Activated naive CD8-positive, alpha-beta T cell treated with anti-CD3 and anti-CD28 coated beads, Interleukin-2, amount 50 U/mL, for 24 hours (primary cell): ENCODE measurements around the gene CXXC1.

Experiments used
- ATAC-seq: fragments of 150-1000 bp; cut with Tn5 transposase; one replicate; pipeline ENCODE4 v1.10.0; 2021
- DNase-seq: peaks from one replicate; pipeline ENCODE4 v3.0.0; 2021
- H3K27ac Mint-ChIP-seq: one replicate; pipeline ENCODE4 v1.8.0; 2021; ENCODE audit warnings: mild to moderate bottlenecking, mixed read lengths
- H3K27me3 Mint-ChIP-seq: one replicate; pipeline ENCODE4 v1.8.0; 2021; ENCODE audit warnings: mixed read lengths
- H3K36me3 Mint-ChIP-seq: one replicate; pipeline ENCODE4 v1.8.0; 2021; ENCODE audit warnings: low read depth, mixed read lengths
- H3K4me1 Mint-ChIP-seq: one replicate; pipeline ENCODE4 v1.8.0; 2021; ENCODE audit warnings: mixed read lengths
- H3K4me3 Mint-ChIP-seq: one replicate; pipeline ENCODE4 v1.8.0; 2021; ENCODE audit warnings: mild to moderate bottlenecking, moderate library complexity, mixed read lengths
- H3K9me3 Mint-ChIP-seq: one replicate; pipeline ENCODE4 v1.8.0; 2021; ENCODE audit warnings: mixed read lengths

Gene CXXC1

DNA sequence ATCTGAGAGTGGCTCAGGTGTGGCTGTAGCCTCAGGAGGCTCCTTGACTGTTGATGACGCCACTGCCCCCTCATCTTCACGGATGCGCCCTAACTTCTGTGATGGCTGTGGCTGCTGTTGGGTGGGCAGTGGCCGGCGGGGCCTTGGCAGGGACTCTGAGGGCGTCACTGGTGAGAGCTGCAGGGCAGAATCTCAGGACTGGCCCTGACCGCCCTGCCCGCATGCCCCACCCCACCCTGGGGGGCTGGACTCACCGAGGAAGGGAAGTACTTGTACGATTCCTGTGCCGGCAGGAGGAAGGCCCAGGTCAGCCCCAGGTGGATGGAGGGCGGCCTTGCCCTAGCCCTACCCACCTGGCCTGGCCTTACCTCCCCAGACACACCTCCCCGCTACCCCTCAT is 2.4 kb downstream of the CXXC1 start:
- ATAC-seq (no peak), DNase-seq (no peak)
- peaks cover 50% of the 10 kb centered on the region for H3K36me3 Mint-ChIP-seq
- H3K9me3 Mint-ChIP-seq, result no peaks in the 10 kb centered on the region
- no peak overlapping the region for H3K27ac Mint-ChIP-seq
- H3K4me1 Mint-ChIP-seq, result peaks cover 41% of the 10 kb centered on the region
- H3K27me3 Mint-ChIP-seq, result no peaks in the 10 kb centered on the region
- no peak overlapping the region for H3K4me3 Mint-ChIP-seq

DNA sequence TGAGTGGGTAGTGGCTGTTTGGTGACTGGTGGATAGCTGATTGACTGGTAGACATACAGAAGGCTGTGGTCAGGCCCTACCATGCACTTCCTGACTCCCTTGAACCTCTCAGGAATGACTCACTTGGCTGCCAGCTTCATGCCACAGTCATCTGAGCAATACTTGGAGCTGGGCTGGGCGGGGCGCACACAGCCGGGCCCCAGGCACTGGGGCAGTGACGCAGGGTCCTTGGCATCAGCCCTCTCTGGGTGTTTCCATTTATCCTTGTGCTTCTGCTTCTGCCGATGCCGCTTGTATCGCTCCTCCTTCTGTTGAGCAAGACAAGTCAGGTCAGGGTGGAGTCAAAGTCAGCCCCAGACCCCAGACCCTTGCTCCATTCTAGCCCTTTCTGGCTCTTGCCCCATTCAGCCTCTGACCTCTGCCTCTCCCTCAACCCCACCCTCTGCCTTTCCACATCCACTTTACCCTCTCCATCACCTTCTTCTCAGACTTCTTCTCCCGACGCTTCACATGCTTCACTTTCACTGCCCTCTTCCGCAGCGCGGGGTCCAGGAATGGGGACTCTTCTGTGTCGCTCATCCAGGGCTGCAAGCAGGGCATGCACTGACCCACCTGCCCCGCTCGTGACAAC is 3.1 kb downstream of the CXXC1 start:
- H3K27me3 Mint-ChIP-seq, result no peaks in the 10 kb centered on the region
- DNase-seq (no peak), ATAC-seq (no peak)
- peaks cover 50% of the 10 kb centered on the region for H3K36me3 Mint-ChIP-seq
- H3K27ac Mint-ChIP-seq, result peak overlapping the region; percentile 41
- peaks cover 46% of the 10 kb centered on the region for H3K4me1 Mint-ChIP-seq
- no peak overlapping the region for H3K4me3 Mint-ChIP-seq
- H3K9me3 Mint-ChIP-seq, result no peaks in the 10 kb centered on the region

DNA sequence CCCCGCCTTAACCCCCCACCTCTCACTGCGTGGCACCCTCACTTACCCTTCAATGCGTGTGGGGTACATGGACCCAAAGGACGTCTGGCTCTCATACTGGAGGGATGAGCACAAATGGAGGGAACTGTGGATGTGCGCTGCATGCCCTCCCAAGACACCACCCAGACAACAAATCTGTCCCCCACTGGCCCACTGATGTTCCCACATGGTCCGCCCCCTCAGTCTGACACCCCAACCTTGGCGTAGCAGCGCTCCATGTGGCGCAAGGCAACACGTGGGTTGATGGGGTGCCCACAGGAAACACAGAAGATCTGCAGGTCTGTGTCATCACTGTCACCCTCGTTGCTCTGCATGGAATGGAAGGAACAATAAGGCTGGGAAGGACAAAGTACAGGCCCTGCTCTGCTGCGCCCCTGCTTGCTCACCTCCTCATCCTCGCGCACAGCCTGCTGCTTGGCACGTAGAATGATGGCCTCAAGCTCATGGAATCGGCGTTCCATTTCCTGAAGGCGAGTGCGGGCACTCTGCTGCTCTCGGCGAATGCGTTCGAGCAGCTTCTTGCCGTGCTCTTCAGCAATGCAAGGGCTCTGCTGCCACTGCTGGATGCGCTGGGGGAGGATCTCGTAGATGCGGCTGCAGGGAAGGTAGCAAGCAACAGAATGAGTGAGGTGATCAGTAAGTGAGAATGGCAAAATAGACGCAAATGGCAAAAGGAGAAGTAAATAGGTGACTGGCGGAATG is 3.9 kb downstream of the CXXC1 start:
- Mint-ChIP-seq H3K27ac (peak overlapping the region; percentile 41), H3K9me3 (no peaks in the 10 kb centered on the region), H3K4me1 (peaks cover 51% of the 10 kb centered on the region), H3K27me3 (no peaks in the 10 kb centered on the region), H3K36me3 (peaks cover 57% of the 10 kb centered on the region), H3K4me3 (no peak overlapping the region)
- DNase-seq, result no peak
- ATAC-seq, result no peak

DNA sequence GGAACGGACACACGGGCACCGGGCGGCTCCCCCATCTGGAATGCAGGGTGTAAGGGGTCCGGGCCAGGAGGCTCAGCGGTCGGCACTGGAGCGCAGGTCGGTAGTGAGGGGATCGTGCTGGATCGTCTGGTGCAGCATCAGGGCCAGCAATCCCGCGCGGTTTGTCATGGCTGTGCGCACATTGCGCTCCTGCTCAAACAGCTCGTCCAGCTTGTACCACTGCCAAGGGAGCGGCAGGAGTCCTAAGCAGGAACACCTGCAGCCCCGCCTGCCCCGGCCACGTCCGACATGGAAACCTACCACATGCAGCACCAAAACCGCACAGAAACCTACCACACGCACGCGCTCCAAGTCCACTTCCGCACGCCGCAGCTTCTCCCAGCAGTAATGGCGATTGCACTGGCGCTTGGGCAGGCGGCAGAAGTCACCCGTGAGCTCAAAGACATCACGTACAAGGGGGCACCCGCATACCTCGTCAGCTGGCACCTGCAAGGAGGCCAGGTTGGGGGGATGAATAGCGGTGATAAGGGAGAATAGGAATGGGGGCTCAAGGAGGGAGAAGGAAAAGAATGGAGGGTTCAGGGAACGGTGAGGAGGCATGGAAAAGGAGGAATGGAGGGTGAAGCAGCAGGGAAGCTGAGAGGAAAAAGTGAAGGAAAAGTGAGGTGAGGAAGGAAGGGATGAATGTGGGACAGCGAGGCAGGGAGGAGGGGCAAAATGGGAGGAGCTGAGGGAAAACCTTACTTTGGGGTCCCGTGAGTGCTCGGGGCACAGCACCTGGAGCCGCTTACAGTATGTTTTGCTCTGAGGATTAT is 4.8 kb downstream of the CXXC1 start:
- H3K27me3 Mint-ChIP-seq, result no peaks in the 10 kb centered on the region
- DNase-seq (no peak), ATAC-seq (no peak)
- H3K4me3 Mint-ChIP-seq, result peak overlapping the region; percentile 21
- peaks cover 56% of the 10 kb centered on the region for H3K4me1 Mint-ChIP-seq
- H3K27ac Mint-ChIP-seq, result peak overlapping the region; percentile 35
- peaks cover 58% of the 10 kb centered on the region for H3K36me3 Mint-ChIP-seq
- no peaks in the 10 kb centered on the region for H3K9me3 Mint-ChIP-seq

DNA sequence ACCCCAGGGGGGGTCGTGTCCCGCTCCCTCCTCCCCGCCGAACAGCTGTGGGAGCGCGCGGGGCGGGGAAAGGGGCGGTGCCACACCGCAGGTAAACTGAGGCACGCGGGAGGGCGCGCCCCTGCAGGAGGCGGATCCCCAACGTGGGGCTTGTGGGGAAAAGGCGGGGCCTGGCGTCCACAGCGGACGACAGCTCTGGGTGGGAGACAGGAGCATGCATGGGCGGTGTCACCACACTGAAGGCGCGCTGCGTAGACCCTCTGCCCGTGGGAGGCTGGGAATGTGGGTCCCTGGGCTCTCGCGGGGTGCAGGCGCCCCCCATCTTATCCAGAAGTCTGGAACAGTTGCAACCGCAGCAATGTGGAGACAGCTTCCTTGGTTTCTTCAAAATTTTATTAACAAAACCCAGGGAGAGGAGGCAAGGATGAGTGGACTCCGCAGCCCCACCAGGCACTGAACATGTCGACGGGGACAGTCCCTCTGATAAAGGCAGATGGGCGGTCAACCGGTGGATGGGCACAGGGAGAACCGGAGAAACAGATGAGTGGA is 5.4 kb downstream of the CXXC1 start:
- no peaks in the 10 kb centered on the region for H3K27me3 Mint-ChIP-seq
- H3K9me3 Mint-ChIP-seq, result no peaks in the 10 kb centered on the region
- H3K36me3 Mint-ChIP-seq, result peaks cover 55% of the 10 kb centered on the region
- DNase-seq (no peak), ATAC-seq (no peak)
- H3K4me1 Mint-ChIP-seq, result peaks cover 52% of the 10 kb centered on the region
- H3K27ac Mint-ChIP-seq, result peak overlapping the region; percentile 95
- H3K4me3 Mint-ChIP-seq, result peak overlapping the region; percentile 98

DNA sequence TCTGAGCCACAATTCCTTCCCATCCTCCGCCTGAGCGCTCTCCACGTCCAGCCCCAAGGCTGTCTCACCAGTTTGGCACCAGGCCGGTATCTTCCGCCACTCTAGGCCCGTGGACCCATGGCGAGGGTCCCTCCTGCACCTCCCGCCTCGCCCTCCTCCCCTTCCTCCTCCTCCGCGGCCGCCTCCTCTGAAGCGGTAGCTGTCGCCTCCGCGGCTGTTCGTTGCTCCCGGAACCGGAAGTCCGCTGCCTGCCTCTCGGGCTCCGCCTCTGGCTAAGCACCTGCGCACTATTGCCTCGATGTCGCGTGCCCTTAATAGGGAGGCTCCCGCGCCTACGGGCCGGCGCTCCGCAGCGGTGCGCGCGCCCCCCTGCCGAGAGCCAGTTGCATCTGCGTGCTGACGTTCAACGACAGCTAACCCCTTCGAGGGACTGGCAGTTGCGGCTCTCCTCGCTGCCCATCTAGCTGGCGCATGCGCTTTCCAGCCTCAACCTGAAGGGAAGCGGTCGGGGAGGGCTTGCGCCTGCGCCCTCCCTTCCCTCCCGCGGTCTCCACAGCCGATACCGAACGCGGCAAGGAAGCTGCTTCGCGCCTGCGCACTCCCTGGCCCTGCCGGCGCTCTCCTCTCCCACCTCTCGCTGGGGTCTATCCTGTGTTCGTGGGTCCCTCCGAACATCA is 6.1 kb downstream of the CXXC1 start, which contains the start of gene MBD1:
Gene MBD1 (minus strand): TSS at position 229 of the 677 bp plus-strand sequence. CDS start 1,531 bp downstream, outside the sequence.
- H3K27me3 Mint-ChIP-seq, result no peaks in the 10 kb centered on the region
- peak within 1 kb of the TSS; percentile 98 for H3K4me3 Mint-ChIP-seq
- peak; percentile 91 for ATAC-seq
- H3K27ac Mint-ChIP-seq, result peak within 1 kb of the TSS; percentile 95
- H3K9me3 Mint-ChIP-seq, result no peaks in the 10 kb centered on the region
- H3K36me3 Mint-ChIP-seq, result peaks cover 59% of the 10 kb centered on the region
- peak; percentile 93 for DNase-seq
- H3K4me1 Mint-ChIP-seq, result peaks cover 46% of the 10 kb centered on the region

DNA sequence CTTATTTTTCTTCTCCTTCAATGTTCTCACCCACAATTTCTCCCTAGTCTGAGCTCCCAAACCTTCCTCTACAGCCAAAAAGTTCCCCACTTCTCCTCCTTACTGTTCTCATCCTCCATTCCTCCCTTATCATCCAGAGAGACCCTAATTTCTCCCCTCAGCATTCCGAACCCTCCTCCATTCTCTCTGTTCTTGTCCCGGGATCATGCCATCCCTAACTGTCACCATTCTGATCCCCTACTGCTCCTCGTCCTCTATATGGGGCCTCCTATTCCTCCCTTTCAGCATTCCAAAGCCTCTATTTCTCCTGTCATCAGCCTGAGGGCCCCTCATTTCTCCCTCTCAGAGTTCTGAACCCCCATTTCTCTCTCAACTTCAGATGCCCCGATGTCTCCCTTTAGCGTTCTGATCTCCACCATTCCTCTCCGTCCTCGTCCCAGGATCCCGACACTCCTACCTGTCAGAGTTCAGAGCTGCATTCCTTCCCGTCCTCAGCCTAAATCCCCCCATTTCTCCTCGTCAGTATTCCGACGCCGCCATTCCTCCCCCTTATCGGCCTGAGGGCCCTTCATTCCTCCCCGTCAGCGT is 6.7 kb downstream of the CXXC1 start:
- Mint-ChIP-seq H3K36me3 (peaks cover 61% of the 10 kb centered on the region), H3K4me1 (peaks cover 42% of the 10 kb centered on the region), H3K27ac (peak overlapping the region; percentile 95)

DNA sequence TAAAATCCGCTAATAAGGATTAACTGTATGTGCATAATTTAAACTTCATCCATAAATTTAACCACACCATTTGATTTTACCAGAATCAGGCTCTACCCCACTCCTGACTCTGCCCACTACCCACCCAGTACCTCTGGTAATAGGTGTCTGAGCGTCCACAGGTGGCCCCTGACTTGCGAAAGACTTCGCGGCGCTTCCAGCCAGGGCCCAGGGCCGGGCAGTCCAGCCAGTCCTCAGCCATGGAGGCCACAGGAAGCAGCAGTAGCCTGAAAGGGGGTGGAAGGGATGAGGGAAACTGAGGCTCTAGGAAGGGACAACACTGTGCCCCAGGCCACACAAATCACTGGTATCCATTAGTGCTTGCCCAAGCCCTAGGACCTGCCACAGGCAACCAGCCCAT is 7.7 kb downstream of the CXXC1 start:
- Mint-ChIP-seq H3K4me3 (peak overlapping the region; percentile 98), H3K36me3 (peaks cover 61% of the 10 kb centered on the region), H3K27ac (peak overlapping the region; percentile 95), H3K27me3 (no peaks in the 10 kb centered on the region), H3K4me1 (peaks cover 42% of the 10 kb centered on the region), H3K9me3 (no peaks in the 10 kb centered on the region)
- no peak for DNase-seq
- no peak for ATAC-seq

More for the DNA sequence above, 6.7 kb downstream of the CXXC1 start:
- ATAC-seq (no peak), DNase-seq (no peak)
- Mint-ChIP-seq H3K27me3 (no peaks in the 10 kb centered on the region), H3K4me3 (peak overlapping the region; percentile 98), H3K9me3 (no peaks in the 10 kb centered on the region)

DNA sequence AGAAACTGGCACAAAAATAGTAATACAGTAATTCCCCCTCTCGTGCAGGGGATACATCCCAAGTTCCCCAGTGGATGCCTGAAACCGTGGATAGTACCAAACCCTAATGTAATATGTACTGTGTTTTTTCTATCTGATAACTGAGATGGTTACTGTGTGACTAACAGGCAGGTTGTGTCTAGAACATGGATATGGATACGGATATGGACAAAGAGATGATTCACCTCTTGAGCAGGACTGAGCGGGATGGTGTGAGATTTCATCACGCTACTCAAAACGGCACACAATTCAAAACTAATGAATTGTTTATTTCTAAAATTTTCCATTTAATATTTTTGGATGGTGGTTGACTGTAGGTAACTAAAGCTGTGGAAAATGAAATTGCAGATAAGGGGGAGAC is 9.6 kb downstream of the CXXC1 start:
- H3K27me3 Mint-ChIP-seq, result no peaks in the 10 kb centered on the region
- H3K4me1 Mint-ChIP-seq, result peaks cover 37% of the 10 kb centered on the region
- no peak overlapping the region for H3K27ac Mint-ChIP-seq
- no peak overlapping the region for H3K4me3 Mint-ChIP-seq
- H3K36me3 Mint-ChIP-seq, result peaks cover 57% of the 10 kb centered on the region
- no peak for DNase-seq
- no peak for ATAC-seq
- no peaks in the 10 kb centered on the region for H3K9me3 Mint-ChIP-seq

DNA sequence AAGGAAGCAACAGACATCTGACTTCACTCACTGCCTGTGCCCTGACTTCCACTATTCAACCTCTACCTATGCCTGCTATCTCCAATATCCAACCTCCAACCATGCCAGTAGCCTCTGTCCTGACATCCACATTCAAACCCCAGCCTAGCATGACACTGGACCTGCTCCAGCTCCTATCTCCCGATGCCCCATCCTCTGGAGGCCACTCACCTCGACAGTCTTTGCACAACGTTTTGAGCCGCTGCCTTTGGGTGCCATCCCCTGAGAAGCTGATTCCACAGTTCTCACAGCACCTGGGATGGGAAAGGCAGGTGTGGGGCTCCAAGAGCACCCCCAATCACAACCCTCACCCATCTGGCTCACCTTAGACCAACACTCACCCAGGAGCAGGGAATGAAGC is 11.0 kb downstream of the CXXC1 start:
- Mint-ChIP-seq H3K27me3 (no peaks in the 10 kb centered on the region), H3K4me3 (no peak overlapping the region), H3K4me1 (peaks cover 32% of the 10 kb centered on the region), H3K27ac (no peak overlapping the region), H3K36me3 (peaks cover 55% of the 10 kb centered on the region), H3K9me3 (no peaks in the 10 kb centered on the region)
- ATAC-seq, result no peak
- no peak for DNase-seq

DNA sequence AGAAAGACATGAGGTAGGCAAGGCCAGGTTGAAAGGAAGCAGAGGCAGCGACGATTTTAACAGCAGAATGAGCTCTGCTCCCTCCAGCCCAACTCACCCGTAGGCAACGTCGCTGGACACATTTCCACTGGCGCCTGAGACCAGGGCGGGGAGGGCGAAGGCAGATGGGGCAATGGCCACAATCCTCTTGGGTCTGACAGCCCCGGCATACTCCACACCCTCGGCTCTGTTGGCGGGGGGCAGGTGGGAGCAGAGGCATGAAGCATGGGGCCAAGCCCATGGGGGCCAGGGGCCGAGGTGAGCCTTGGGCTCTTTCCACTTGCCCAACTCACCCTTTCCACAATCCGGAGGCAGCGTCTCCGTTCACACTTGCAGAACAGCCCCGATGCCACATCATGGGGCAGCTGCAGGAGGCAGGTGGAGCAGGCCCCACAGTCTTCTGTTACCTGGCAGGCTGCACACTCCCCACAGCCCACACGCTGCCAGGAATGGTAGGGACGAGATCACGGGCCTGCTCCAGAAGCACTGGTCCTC is 11.9 kb downstream of the CXXC1 start:
- Mint-ChIP-seq H3K36me3 (peaks cover 52% of the 10 kb centered on the region), H3K27me3 (no peaks in the 10 kb centered on the region), H3K4me3 (no peak overlapping the region), H3K4me1 (peaks cover 23% of the 10 kb centered on the region), H3K9me3 (no peaks in the 10 kb centered on the region), H3K27ac (no peak overlapping the region)
- ATAC-seq, result no peak
- DNase-seq, result no peak

DNA sequence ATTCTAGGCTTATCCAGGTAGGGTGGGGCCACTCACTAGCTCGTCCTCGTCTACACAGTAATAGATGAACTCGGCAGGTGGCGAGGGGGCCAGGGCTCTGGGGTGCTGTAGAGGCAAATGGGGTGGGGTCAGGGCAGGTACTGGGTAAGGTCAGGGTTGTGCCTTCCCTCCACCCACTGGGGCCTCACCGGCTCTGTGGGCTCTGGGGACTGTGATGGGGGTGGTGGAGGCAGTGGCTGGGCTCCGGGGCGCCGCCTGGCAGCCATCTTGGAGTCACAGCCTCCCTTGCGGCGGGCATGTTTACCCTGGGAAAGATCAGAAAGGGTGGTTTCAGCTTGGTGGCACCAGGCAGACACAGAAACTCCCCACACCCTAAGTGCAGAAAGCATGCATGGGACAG is 12.6 kb downstream of the CXXC1 start:
- peaks cover 17% of the 10 kb centered on the region for H3K4me1 Mint-ChIP-seq
- no peak overlapping the region for H3K27ac Mint-ChIP-seq
- DNase-seq, result no peak

DNA sequence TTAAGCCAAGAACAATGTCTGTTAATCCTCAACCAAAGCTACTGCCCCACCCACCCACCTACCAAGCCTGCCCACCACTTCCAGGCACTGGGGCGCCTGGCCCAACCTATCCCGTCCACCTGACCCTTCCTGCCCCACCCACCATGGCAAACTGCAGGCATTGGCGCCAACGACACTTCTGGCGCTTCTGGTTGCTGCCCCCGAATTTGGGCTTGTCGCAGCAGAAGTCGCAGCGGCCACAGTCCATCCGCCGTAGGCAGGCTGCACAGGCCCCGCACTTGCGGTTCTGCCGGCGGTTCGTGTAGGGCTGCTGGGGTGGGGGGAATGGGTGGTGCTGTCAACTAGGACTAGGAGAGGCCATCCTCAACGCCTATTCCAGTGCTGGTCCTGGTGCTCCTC is 13.4 kb downstream of the CXXC1 start:
- peaks cover 48% of the 10 kb centered on the region for H3K36me3 Mint-ChIP-seq
- H3K9me3 Mint-ChIP-seq, result no peaks in the 10 kb centered on the region
- H3K4me3 Mint-ChIP-seq, result no peak overlapping the region
- no peak overlapping the region for H3K27ac Mint-ChIP-seq
- no peak for DNase-seq
- no peaks in the 10 kb centered on the region for H3K27me3 Mint-ChIP-seq
- ATAC-seq, result no peak
- peaks cover 10% of the 10 kb centered on the region for H3K4me1 Mint-ChIP-seq

More for the DNA sequence above, 12.6 kb downstream of the CXXC1 start:
- H3K4me3 Mint-ChIP-seq, result no peak overlapping the region
- peaks cover 47% of the 10 kb centered on the region for H3K36me3 Mint-ChIP-seq
- no peak for ATAC-seq
- no peaks in the 10 kb centered on the region for H3K27me3 Mint-ChIP-seq
- H3K9me3 Mint-ChIP-seq, result no peaks in the 10 kb centered on the region
